NK-92 (cell line): ENCODE measurements around the gene SSNA1.

Experiments
- DNase-seq: peaks from one replicate; lab custom pipeline; 2025; ENCODE audit not compliant: unreplicated experiment; lab: John Stamatoyannopoulos, UW

Gene SSNA1

DNA sequence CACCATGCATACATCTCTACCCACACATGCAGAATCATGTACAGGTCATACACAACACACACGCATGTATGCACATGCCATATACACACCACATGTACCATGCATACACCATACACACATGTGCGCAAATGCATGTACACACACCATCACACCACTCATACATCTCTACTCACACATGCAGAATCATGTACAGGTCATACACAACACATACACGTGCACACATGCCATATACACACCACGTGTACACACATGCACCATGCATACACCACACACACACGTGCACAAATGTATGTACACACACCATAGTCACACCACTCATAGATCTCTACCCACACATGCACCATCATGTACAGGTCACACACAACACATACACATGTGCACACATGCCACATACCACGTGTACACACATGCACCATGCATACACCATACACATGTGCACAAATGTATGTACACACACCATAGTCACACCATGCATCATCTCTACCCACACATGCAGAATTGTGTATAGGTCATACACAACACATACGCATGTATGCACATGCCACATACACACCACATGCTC lies 35.6 kb upstream of the SSNA1 start:
- no peak for DNase-seq

DNA sequence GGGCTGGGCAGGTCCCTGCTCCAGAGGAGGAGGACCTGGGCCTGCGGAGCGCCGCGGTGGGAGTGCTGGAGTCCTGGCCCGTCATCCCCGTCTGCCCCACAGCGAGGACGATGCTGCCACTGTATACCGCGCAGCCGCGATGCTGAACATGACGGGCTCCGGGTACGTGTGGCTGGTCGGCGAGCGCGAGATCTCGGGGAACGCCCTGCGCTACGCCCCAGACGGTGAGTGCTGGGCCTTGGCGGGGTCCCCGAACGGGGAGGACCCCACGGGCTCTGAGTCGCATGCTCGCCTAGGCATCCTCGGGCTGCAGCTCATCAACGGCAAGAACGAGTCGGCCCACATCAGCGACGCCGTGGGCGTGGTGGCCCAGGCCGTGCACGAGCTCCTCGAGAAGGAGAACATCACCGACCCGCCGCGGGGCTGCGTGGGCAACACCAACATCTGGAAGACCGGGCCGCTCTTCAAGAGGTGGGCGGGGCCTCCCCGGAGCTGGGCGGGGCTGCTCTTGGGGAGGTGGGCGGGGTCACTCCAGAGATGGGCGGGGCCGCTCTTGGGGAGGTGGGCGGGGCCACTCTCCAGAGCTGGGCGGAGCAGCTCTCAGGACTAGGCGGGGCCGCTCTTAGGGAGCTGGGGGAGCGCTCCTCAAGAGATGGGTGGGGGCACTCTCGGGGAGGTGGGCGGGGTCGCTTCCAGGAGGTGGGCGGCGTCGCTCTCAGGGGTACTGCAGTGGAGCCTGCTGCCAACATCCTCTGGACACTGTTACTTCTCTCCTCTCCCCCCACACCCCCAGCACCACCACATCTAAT lies 31.7 kb upstream of the SSNA1 start:
- no peak for DNase-seq

DNA sequence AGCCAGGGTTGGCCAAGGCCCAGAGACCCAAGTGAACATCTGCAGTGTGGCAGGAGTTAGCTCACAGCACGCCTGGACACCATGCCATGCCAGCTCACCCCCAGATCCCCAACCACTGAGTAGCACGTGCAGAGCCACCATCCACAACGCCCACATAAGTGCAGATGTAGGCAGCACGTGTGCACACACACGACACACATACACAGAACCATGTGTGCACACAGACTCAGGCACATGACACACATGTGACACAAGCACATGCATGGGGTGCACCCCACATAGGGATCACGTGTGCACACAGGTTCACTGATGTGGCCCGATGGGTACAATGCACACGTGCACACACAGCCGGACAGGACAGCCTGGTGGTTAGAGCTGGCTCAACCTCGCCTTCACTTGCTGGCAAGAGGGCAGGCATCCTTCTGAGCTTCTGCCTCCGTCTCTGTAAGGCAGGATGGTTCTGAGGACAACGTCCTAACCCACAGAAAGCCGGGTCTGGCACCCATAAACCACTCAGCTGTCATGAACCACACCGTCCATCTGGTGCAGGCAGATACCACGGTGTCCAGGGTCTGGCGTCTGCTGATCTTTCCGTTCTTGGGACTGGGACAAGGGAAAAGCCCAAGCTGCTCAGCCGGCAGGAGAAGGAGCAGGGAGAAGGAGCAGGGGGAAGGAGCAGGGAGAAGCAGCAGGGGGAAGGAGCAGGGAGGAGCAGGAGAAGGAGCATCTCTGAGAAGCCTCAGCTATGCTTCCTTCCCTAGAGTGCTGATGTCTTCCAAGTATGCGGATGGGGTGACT lies 30.7 kb upstream of the SSNA1 start:
- no peak for DNase-seq

DNA sequence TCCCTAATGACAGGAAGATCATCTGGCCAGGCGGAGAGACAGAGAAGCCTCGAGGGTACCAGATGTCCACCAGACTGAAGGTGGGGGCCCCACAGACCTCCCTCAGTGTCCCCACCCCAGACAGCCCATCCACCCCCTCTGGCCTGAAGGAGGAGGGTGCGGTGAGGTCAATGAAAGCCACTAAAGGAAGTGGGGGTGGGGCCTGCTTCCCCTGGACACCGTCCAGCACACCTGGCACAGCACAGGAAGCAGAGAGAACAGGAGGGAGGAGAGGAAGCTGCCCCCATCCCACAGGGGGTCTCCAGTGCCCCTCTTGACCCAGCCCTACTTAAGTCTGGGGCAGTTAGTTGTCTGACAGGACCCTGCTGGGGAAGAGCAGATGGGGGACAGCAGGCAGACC lies 29.9 kb upstream of the SSNA1 start:
- DNase-seq, result no peak

DNA sequence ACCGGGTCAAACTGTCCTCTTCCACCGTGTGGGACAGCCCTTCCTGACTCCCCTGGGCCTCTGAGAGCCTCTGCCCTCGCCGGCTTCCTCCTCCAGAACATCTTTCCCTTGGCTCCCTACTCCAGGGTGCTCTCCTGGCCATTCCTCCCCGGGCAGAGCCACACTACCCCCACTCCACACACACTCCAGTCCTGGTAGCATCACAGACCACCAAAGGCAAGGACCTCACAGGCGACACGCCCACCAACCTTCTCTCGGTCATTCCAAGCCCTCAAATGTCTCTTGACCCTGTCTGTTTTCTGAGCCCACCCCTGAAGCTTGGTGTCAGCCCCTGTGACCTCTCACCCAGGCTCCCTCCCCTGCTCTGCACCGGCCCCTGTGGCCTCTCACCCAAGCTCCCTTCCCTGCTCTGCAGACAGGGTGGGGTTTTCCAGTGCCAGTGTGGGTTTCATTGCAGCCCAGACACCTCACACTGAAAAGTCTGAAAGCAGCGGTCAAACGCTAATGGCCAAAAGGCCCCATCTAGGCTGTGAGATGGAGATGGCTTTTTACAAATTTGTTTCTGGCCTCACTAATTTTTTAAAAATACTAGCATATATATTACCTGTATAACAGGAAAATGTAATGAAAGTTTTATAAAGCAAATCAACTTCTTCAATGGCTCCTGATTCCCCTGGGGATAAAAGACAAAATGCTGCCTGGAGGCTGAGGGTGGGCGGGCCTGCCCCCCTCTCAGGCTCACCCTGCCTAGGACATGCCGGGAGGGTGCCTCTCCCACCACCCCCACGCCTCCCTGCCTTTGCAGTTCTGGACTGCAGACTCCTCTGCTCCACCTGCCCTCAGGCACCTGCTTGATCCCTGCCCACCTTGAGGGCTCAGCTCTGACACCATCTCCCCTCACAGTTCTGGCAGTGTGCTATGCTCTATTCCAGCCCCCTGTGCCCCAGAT lies 29.1 kb upstream of the SSNA1 start:
- DNase-seq, result no peak

DNA sequence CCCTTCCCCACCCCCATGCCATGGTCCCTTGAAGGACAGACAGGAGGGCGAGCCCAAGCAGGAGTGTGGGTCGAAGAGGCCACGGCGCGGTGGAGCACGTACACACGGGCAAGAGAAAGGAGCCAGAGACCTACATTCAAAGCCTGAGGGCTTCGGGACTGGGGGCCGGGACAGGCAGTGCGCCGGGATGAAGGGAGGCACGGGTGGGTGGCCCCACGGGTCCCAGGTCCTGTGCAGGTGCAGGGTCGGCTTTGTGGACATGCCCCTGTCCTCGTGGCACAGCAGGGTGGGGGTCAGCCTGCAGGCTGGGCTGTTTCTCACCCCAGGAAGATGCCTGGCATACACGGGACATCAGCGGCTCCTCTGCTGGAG lies 28.4 kb upstream of the SSNA1 start:
- no peak for DNase-seq

DNA sequence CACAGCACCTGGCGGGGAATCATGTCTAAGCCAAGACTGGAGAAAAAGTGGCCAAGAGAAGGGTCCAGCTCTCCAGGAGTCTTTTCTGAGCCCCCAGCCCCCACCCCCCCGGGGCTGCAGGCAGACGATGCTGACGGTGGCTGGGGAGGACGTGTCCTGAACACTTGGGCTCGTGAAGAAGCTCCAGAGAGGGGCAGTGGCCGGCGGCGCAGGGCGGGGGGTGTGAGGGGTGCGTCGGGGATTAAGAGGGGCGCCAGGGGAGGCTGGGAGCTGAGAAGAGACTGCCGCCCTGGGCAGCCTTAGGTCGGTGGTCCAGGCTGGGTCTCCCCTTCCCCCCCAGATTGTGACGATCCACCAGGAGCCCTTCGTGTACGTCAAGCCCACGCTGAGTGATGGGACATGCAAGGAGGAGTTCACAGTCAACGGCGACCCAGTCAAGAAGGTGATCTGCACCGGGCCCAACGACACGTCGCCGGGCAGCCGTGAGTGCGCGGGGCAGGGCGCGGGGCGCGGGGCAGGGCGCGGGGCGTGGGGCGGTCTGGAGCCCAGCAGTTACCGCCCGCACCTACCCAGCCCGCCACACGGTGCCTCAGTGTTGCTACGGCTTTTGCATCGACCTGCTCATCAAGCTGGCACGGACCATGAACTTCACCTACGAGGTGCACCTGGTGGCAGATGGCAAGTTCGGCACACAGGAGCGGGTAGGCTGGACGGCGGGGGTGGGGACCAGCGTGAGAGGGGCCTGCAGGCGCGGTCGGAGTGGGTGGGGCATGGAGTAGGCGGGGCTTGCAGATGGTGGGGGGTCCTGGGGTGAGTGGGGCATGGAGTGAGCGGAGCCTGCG lies 27.5 kb upstream of the SSNA1 start:
- DNase-seq, result no peak

DNA sequence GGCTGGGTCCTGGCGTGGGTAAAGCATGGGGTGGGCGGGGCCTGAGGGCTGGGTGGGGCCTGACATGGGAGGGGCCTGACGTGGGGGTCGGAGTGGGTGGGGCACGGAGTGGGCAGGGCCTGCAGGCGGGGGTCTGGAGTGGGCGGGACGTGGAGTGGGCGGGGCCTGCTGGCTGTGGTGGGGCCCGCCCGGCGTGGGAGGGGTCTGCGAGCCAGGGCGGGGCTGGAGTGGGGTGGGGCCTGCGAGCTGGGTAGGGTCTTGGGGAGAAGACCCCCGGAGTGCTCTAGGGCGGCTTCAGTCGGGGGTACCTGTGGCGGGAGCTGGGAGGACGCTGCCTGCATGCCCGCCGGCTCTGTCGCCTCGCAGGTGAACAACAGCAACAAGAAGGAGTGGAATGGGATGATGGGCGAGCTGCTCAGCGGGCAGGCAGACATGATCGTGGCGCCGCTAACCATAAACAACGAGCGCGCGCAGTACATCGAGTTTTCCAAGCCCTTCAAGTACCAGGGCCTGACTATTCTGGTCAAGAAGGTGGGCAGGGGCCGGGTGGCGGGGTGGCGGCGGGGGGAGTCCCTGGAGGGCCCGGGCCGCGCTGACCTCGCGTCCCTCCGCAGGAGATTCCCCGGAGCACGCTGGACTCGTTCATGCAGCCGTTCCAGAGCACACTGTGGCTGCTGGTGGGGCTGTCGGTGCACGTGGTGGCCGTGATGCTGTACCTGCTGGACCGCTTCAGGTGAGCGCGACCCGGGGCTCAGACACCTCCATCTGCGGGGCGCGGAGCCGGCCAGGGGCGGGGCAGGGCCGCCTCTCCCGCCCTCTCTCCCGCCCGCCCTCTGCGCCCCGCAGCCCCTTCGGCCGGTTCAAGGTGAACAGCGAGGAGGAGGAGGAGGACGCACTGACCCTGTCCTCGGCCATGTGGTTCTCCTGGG lies 26.7 kb upstream of the SSNA1 start:
- DNase-seq, result no peak

DNA sequence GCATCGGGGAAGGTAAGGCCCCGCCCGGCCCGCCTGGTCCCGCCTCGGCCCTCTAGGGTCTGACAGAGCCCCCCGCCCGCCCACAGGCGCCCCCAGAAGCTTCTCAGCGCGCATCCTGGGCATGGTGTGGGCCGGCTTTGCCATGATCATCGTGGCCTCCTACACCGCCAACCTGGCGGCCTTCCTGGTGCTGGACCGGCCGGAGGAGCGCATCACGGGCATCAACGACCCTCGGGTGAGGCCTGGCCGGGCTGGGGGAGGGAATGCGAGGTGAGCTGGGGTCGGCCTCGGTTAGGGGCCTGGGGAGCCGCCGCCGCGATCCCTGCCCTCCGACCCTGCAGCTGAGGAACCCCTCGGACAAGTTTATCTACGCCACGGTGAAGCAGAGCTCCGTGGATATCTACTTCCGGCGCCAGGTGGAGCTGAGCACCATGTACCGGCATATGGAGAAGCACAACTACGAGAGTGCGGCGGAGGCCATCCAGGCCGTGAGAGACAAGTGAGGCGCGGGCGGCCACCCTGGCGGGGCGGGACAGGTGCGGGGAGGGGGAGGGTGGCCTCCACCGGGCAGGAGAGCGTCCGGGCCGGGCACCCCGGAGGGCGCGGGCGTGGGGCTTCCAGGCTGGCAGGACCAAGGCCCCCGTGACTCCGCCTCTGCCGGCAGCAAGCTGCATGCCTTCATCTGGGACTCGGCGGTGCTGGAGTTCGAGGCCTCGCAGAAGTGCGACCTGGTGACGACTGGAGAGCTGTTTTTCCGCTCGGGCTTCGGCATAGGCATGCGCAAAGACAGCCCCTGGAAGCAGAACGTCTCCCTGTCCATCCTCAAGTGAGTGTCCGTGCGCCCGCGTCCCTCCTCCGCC lies 25.7 kb upstream of the SSNA1 start:
- DNase-seq, result no peak

DNA sequence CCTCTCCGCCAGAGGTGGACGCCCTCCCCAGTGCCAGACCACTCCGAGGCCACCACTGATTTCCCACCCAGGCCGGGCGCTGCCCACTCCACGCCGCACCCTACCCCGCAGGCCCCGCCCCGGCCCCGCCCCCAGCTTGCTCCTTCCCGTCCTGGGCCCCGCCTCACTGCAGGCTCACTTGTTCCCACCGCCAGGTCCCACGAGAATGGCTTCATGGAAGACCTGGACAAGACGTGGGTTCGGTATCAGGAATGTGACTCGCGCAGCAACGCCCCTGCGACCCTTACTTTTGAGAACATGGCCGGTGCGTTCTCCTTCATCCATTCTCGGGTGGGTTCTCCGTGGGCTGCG lies 25.1 kb upstream of the SSNA1 start:
- no peak for DNase-seq

DNA sequence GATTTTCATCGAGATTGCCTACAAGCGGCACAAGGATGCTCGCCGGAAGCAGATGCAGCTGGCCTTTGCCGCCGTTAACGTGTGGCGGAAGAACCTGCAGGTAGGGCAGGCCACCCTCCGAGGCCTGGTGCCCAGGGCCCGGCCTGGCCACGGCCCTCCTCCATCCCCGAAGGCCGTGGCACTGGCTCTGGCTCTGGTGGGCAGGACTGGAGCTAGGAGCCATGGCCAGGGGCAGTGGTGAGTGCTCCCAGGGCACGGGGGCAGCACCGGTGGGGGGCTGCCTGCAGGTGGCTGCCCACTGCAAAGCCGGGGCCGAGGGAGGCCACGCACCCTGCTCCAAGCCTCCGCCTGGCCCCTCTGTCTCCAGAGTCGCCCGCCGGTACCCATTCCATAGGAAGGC lies 24.7 kb upstream of the SSNA1 start:
- no peak for DNase-seq

DNA sequence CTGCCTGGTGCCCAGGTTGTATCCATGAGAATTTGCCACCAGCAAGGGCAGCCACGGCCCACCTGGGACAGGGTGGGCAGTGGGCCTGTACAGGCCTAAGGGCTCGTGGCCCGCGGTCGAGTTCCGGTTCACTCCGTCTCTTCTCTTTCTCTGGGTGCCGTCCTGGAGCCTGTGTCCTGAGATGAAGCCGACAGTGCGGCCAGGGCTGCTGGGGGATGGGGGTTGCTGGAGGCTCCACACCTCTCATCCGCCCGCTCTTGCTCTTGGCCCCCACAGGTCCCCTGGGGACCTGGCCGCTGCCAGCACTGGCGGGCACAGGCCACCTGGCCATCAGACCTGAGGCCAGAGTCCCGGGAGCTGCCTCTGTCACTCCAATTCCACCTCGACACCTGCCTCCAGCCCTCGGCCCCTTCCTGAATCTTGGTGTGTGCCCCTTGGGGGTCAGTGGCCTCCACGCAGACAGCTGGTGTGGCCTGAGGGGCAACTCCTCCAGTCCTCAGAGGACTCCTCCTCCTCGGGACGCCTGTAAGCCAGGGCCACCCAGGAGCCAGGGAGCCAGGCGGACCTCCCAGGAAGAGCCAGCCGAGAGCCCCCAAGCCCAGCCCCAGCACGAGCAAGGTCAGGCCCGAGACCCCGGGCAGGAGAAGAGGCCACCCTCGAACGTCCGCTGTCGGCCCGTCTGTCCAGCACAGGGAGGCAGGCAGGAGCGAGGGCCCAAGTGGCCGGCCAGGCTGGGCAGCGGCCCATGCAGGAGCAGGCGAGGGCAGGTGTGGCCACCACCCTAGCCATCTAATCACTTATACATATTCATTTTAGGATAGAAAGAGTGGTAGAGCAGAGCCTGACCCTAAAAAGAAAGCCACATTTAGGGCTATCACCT lies 23.9 kb upstream of the SSNA1 start:
- DNase-seq, result no peak

DNA sequence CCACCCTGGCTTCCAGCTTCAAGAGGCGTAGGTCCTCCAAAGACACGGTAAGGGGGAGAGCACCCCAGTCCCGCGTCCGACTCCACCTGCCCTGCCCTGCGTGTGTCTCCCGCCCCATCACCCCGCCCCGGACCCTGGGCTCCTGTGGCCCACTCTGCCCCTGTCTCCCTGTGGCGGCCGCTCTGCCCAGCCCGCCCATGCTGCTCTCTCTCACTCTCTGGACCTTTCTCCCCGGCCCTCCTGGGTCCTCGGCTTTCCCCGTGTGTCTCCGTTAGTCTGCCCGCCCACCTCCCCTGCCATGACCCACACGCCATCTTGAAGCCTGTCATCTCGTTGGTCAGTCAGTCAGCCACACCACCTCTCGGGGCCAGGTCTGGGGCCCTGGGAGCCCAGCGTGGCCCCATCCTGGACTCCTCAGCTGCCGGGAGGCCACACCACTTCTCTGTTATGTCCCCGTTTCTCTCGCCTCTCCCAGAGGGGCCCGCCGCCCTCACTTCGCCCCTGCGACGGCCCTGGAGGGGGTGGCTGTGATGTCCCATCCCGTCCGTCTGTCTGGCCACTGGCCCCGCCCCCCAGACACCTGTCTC lies 23.1 kb upstream of the SSNA1 start:
- no peak for DNase-seq

DNA sequence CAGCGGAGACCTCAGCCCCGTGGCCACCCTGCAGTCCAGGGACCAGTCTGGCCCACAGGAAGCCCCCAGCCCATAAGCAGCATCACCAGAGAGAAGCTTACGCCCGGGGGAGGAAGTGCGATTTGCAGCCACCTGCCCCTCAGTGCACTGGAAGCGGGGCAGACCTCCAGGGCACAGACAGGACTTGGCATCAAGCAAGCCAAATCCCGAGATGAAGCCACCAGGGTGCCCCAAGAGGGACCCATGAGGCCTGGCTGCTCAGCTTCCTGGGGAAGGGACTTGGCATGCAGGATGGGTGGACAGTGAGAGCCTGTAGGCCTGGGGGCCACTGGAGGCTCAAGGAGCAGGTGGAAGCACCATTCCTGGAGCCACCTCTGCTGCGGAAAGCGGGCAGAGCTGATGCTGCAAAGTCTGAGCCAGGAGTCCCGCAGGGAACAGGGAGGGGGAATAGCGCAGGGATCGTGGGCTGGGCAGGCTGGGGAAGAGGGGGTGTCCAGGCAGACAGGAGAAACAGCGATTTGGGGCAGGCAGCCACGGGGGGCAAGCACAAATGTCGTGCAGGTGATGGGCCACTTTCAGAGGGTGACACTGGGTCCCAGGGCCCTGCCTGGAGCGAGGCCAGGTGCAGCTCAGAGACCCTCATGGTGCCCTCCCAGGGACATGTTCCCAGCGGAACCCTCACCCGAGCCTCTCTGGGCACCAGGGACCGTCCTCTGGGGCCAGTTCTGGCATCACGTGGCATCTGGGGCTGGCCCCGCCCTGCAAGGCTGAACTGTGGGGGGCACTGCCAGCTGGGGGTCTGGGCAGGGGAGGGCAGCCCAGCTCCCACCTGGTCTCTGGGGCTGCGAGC lies 21.9 kb upstream of the SSNA1 start:
- no peak for DNase-seq

DNA sequence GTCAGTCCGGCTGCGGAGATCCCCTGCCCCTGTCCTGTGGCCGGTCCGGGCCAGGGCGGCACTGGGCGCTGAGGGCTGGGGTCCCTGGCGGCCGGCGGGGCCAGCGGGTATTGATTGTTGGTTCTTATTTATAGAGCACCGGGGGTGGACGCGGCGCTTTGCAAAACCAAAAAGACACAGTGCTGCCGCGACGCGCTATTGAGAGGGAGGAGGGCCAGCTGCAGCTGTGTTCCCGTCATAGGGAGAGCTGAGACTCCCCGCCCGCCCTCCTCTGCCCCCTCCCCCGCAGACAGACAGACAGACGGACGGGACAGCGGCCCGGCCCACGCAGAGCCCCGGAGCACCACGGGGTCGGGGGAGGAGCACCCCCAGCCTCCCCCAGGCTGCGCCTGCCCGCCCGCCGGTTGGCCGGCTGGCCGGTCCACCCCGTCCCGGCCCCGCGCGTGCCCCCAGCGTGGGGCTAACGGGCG lies 21.2 kb upstream of the SSNA1 start:
- no peak for DNase-seq
